ENCODE data around the gene SHISA6.

DNA sequence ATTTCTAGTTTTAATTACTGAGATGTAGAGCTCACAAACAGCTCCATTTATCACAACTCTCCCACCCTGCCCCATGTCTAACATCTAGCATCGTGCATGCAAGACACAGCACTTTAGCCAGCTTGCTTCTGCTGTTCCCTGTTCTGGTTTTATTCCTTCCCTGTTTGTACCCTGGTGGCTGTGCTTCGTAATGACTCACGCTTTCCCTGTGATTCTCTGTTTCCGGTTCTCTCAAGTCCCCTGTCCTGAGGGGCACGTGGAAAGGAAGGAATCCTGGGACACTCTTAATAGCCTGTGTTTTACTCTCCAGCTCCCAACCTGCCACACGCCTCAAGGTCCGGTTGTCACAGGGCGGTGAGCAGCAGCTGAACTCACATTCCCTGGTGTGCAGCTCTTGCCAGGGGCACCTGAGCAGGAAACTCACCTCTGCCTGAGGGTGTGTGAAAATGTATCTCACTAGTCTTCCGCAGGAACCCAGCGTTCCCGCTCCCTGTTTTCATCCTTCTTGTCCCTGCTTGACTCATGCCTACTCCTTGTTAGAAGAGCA is 10.6 kb downstream of the SHISA6 start:
- TF ChIP-seq, protein P1, sequence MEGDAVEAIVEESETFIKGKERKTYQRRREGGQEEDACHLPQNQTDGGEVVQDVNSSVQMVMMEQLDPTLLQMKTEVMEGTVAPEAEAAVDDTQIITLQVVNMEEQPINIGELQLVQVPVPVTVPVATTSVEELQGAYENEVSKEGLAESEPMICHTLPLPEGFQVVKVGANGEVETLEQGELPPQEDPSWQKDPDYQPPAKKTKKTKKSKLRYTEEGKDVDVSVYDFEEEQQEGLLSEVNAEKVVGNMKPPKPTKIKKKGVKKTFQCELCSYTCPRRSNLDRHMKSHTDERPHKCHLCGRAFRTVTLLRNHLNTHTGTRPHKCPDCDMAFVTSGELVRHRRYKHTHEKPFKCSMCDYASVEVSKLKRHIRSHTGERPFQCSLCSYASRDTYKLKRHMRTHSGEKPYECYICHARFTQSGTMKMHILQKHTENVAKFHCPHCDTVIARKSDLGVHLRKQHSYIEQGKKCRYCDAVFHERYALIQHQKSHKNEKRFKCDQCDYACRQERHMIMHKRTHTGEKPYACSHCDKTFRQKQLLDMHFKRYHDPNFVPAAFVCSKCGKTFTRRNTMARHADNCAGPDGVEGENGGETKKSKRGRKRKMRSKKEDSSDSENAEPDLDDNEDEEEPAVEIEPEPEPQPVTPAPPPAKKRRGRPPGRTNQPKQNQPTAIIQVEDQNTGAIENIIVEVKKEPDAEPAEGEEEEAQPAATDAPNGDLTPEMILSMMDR (IDR thresholded peaks at IDR 0.05) = no peak
- no peak for TF ChIP-seq EZH2 (IDR thresholded peaks at IDR 0.05; ENCODE audit: borderline replicate concordance, insufficient read depth, low read depth, low read length, poor library complexity, severe bottlenecking)

Measured in B cell (primary cell).